D721Med (cell line): ENCODE results near the gene KAT5.
"Not testable (repeated sequence)": the region's sequence is repeated elsewhere in the genome, so short reads cannot be mapped to it uniquely, and the experiment has no call there.

ENCODE experiments used
- DNase-seq: peaks from one replicate; pipeline ENCODE4 v3.0.0; 2011; ENCODE audit warnings: low spot score; ENCODE audit not compliant: insufficient read length
- FAIRE-seq: peaks from 2 replicates; lab custom pipeline; 2011; peaks lifted over from hg19 to GRCh38; lab: Jason Lieb, UNC
- TF ChIP-seq, protein P1 (sequence below): IDR thresholded peaks from 2 replicates; pipeline ENCODE4 v1.5.1; 2012; ENCODE audit warnings: mild to moderate bottlenecking, control low read depth; ENCODE audit not compliant: insufficient read depth; ENCODE audit errors: missing control alignments

Gene KAT5

DNA sequence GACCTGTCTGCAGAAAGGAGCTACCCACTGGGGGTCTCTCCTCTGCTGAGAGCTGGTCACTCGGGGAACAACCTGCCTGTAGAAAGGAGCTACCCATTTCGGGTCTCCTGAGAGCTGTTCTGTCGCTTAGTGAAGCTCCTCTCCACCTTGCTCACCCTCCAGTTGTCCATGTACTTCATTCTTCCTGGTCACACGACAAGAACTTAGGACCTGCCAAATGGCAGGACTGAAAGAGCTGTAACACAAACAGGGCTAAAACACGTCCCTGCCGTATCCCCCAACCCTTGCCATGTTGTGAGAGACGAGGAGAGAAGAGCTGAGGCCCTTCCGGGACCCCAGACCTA, 32.6 kb downstream of the KAT5 start:
- DNase-seq (no peak), FAIRE-seq (no peak)
- TF ChIP-seq, protein P1, sequence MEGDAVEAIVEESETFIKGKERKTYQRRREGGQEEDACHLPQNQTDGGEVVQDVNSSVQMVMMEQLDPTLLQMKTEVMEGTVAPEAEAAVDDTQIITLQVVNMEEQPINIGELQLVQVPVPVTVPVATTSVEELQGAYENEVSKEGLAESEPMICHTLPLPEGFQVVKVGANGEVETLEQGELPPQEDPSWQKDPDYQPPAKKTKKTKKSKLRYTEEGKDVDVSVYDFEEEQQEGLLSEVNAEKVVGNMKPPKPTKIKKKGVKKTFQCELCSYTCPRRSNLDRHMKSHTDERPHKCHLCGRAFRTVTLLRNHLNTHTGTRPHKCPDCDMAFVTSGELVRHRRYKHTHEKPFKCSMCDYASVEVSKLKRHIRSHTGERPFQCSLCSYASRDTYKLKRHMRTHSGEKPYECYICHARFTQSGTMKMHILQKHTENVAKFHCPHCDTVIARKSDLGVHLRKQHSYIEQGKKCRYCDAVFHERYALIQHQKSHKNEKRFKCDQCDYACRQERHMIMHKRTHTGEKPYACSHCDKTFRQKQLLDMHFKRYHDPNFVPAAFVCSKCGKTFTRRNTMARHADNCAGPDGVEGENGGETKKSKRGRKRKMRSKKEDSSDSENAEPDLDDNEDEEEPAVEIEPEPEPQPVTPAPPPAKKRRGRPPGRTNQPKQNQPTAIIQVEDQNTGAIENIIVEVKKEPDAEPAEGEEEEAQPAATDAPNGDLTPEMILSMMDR = no peak

DNA sequence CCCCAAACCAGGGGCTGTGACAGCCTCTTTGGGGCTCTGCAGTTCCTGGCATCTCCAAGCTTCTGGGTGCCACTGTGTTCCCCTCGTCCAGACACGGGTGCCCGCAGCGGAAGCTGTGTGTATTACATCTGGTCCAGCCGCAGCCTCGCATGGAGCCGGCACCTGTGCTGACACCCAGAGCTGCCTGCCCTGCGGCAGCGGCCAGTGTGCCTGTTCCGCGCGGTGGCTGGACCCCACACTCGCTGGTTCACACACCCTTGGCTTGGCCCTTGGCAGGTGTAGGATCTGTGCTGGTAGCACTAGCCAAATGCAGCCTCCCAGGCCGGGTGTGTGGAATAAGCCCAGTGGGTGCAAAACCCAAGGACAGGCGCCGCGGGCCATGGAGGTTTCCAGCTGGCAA, 33.0 kb downstream of the KAT5 start:
- DNase-seq (no peak), FAIRE-seq (no peak)
- TF ChIP-seq, protein P1 = no peak

DNA sequence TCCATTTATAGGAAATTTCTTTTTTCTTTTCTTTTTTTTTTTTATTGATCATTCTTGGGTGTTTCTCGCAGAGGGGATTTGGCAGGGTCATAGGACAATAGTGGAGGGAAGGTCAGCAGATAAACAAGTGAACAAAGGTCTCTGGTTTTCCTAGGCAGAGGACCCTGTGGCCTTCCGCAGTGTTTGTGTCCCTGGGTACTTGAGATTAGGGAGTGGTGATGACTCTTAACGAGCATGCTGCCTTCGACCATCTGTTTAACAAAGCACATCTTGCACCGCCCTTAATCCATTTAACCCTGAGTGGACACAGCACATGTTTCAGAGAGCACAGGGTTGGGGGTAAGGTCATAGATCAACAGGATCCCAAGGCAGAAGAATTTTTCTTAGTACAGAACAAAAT, 50.1 kb downstream of the KAT5 start:
- not testable (repeated sequence) for FAIRE-seq, DNase-seq

DNA sequence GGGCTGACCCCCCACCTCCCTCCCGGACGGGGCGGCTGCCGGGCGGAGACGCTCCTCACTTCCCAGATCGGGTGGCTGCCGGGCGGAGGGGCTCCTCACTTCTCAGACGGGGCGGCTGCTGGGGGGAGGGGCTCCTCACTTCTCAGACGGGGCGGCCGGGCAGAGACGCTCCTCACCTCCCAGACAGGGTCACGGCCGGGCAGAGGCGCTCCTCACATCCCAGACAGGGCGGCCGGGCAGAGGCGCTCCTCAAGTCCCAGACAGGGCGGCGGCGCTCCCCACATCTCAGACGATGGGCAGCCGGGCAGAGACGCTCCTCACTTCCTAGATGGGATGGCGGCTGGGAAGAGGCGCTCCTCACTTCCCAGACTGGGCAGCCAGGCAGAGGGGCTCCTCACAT, 50.8 kb downstream of the KAT5 start:
- FAIRE-seq = not testable (repeated sequence)

GRCh38 chr11:65764434-65764833, 52.4 kb downstream of the KAT5 start:
- FAIRE-seq (no peak), DNase-seq (no peak)
- TF ChIP-seq, protein P1 = no peak

More for the DNA sequence above, 50.8 kb downstream of the KAT5 start:
- not testable (repeated sequence) for DNase-seq

GRCh38 chr11:65766535-65766934, 54.5 kb downstream of the KAT5 start:
- FAIRE-seq = no peak
- no peak for DNase-seq
- TF ChIP-seq, protein P1 = no peak

DNA sequence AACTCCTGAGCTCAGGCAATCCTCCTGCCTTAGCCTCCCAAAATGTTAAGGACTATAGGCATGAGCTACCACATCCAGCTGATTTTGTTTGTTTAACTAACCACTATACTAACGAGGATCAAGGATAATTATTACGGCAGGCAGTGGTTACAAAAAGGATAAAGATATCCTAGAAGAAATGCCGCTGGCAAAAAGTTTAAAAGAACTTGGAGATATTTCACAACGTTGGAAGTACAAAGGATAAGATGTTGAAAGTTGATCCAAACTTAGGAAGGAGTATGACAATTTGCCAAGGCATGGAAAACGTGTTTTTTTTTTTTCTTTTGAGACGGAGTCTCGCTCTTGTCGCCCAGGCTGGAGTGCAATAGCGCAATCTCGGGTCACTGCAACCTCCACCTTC, 55.4 kb downstream of the KAT5 start:
- FAIRE-seq (no peak), DNase-seq (no peak)
- TF ChIP-seq, protein P1 = no peak

DNA sequence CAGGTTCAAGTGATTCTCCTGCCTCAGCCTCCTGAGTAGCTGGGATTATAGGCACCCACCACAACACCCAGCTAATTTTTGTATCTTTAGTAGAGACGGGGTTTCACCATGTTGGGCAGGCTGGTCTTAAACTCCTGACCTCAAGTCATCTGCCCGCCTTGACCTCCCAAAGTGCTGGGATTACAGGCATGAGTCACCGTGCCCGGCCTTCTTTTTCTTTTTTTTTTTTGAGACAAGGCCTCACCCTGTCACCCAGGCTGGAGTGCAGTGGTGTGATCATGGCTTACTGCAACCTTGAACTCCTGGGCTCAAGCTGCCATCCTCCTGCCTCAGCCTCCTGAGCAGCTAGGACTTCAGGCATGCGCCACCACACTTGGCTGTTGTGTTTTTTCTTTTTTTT, 55.8 kb downstream of the KAT5 start:
- FAIRE-seq, DNase-seq: not testable (repeated sequence)
